ENCODE measurements around the gene HDAC2. TPM values are rescaled to one million over a fixed set of nuclear protein-coding genes. Genes with fewer than 3 reads are reported as not detected.
"Not testable (repeated sequence)": the region's sequence is repeated elsewhere in the genome, so short reads cannot be mapped to it uniquely, and the experiment has no call there.

Gene HDAC2
- total RNA-seq, 2 donors from 2014 or later, result 29.9 to 49.5 TPM

- no peak for TF ChIP-seq CTCF (IDR thresholded peaks at IDR 0.05)
- no peak overlapping the region for H3K4me3 ChIP-seq
- no peak for DNase-seq (ENCODE audit: low spot score)
- no peak for ATAC-seq (ENCODE audit: insufficient number of reproducible peaks, low FRiP score, low read depth)
- H3K9me3 ChIP-seq, result no peaks in the 10 kb centered on the region
- H3K36me3 ChIP-seq, result no peaks in the 10 kb centered on the region
- H3K27me3 ChIP-seq (replicated peaks; ENCODE audit: insufficient read depth), result no peaks in the 10 kb centered on the region
- H3K27ac ChIP-seq, result no peak overlapping the region
- peaks cover 0 to 5% of the 10 kb centered on the region in 2 donors for H3K4me1 ChIP-seq (ENCODE audit: control insufficient read depth in 1 of 2, low read depth in 2 of 2)
Measured at GRCh38 chr6:113989675-113990074, 18.7 kb upstream of the HDAC2 start.

DNA sequence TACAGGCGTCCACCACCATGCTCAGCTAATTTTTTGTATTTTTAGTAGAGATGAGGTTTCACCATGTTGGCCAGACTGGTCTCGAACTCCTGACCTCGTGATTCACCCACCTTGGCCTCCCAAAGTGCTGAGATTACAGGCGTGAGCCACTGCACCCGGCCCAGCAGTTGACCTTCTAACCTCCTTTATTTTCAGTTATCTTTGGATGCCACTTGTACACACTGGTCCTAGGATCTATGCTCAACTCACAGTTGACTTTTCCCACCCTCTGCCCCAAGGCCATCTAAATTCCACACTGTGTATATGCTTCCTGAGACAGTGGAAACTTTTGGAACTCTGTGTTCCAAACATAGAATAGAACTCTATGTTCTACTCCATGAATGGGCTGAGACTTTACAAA lies 11.7 kb upstream of the HDAC2 start:
- H3K27ac ChIP-seq; H3K9me3 ChIP-seq; H3K36me3 ChIP-seq; H3K27me3 ChIP-seq (replicated peaks; ENCODE audit: insufficient read depth); H3K4me3 ChIP-seq; H3K4me1 ChIP-seq (ENCODE audit: control insufficient read depth in 1 of 2, low read depth in 2 of 2); DNase-seq (ENCODE audit: low spot score); ATAC-seq (ENCODE audit: insufficient number of reproducible peaks, low FRiP score, low read depth): not testable (repeated sequence)

GRCh38 chr6:113982055-113982550 lies 11.2 kb upstream of the HDAC2 start:
- H3K9me3 ChIP-seq, result no peaks in the 10 kb centered on the region
- ATAC-seq (ENCODE audit: insufficient number of reproducible peaks, low FRiP score, low read depth), result no peak
- no peaks in the 10 kb centered on the region for H3K4me1 ChIP-seq (ENCODE audit: control insufficient read depth in 1 of 2, low read depth in 2 of 2)
- H3K27me3 ChIP-seq (replicated peaks; ENCODE audit: insufficient read depth), result no peaks in the 10 kb centered on the region
- no peaks in the 10 kb centered on the region for H3K36me3 ChIP-seq
- H3K27ac ChIP-seq, result no peak overlapping the region
- no peak for DNase-seq (ENCODE audit: low spot score)
- no peak for TF ChIP-seq CTCF (IDR thresholded peaks at IDR 0.05)
- H3K4me3 ChIP-seq, result no peak overlapping the region

DNA sequence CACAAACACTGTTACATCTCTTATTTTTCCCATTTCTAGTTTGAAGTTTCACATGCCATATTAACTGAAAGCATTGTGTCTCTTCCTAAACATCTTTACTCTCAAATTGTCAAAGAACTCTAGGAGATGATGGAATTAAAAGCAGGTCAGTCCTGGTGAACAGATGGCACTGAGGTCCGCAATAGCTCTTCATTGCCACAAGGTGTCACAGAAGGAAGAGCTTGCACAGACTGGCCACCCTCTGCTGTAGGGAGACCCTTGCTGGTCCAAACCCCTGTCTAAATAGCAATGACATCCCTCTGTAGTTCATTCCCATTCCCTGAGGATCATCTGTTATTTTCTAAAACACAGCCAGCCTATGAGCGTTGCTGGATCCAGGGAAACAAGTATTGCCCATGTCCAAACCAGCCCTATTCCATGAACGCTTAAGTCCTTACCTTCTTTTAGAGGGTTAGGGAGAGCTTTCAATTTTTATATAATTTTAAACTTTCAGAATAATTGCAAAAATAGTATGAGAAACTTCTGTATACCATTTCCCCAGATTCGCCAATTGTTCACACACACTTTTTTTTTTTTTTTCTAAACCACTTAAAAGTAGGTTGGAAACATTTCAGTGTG lies 10.1 kb upstream of the HDAC2 start:
- Histone ChIP-seq H3K4me3 (no peak overlapping the region), H3K9me3 (no peaks in the 10 kb centered on the region), H3K27ac (no peak overlapping the region), H3K36me3 (no peaks in the 10 kb centered on the region), H3K27me3 (replicated peaks; ENCODE audit: insufficient read depth) (no peaks in the 10 kb centered on the region), H3K4me1 (ENCODE audit: control insufficient read depth in 1 of 2, low read depth in 2 of 2) (no peaks in the 10 kb centered on the region)
- ATAC-seq (ENCODE audit: insufficient number of reproducible peaks, low FRiP score, low read depth) (peak; percentile 23), DNase-seq (ENCODE audit: low spot score) (no peak)
- TF ChIP-seq CTCF (IDR thresholded peaks at IDR 0.05), result peak; percentile 48

GRCh38 chr6:113979937-113980336 lies 9.0 kb upstream of the HDAC2 start:
- H3K4me1 ChIP-seq (ENCODE audit: control insufficient read depth in 1 of 2, low read depth in 2 of 2), result no peaks in the 10 kb centered on the region
- H3K36me3 ChIP-seq, result no peaks in the 10 kb centered on the region
- H3K4me3 ChIP-seq, result no peak overlapping the region
- DNase-seq (ENCODE audit: low spot score) (no peak), ATAC-seq (ENCODE audit: insufficient number of reproducible peaks, low FRiP score, low read depth) (peak; percentile 19)
- no peak overlapping the region for H3K27ac ChIP-seq
- H3K9me3 ChIP-seq, result no peaks in the 10 kb centered on the region
- no peaks in the 10 kb centered on the region for H3K27me3 ChIP-seq (replicated peaks; ENCODE audit: insufficient read depth)
- no peak for TF ChIP-seq CTCF (IDR thresholded peaks at IDR 0.05)

Data from thoracic aorta (tissue), 2 donors.